ENCODE data around the gene SHISAL2B.
"Not testable (repeated sequence)": the region's sequence is repeated elsewhere in the genome, so short reads cannot be mapped to it uniquely, and the experiment has no call there.

Gene SHISAL2B

DNA sequence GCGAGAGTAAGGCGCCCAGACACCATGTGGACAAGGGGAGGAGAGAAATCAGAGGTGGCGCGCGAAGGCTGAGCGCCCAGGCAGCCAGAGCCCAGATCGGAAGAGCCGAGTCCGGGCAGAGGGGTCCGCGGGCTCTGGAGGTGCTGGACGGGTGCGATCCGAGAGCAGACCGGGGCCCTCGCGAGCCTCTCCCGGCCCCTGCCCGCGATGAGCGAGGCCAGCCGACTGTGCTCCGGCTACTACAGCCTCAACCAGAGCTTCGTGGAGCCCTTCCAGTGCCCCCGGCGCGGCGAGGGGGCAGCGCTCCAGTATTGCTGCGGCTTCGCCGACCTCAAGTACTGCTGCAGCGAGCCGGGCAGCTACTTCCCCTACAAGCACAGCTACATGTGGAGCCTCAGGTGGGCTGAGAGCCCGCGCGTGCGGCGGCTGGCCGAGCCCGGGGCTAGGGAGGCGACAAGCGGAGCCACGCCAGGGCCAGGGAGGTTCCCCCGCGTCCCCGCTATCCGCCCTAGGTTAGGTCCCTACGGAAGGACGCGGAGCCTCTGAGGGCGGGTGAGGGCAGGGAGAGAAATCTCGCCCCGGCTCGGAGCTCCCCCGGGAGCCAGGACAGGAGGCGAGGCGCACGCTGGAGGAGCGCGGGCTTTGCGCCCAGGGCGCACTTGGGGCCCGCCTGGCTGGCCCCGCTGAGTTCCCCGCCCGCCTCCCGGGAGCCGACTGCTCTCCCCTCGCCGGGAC, at the start of gene SHISAL2B:
Gene SHISAL2B, plus strand, starts transcription at position 87 of the 735 bp plus-strand sequence. Its CDS starts 121 bp downstream, at position 208.
- in situ Hi-C loops (cut with HindIII; ENCODE audit: low sequenced_read_pairs), result no loop called here

GRCh38 chr5:64644831-64645230, 45.5 kb upstream of the SHISAL2B start:
- in situ Hi-C loops (cut with HindIII; ENCODE audit: low sequenced_read_pairs), result no loop called here

GRCh38 chr5:64646169-64646568, 44.1 kb upstream of the SHISAL2B start:
- in situ Hi-C loops (cut with HindIII; ENCODE audit: low sequenced_read_pairs), result no loop called here

DNA sequence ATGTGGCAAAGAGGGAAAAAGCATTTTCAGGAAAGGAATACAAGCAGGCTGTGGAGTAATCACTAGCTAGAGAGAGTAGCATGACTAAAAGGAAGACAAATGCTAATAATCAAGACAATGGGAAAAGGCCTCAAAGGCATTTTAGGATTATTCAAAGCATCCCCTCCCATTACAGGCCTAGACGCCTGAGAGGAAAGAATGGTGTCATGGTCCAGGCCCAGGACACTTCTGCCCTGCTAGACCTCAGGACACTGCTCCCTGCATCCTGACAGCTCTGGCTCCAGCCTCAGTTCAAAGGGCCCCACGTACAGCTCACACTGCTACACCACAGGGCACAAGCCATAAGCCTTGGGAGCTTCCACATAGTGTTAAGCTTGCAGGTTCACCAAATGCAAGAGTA, 40.8 kb upstream of the SHISAL2B start:
- in situ Hi-C loops (cut with HindIII; ENCODE audit: low sequenced_read_pairs), result no loop called here

GRCh38 chr5:64653766-64654560, 36.3 kb upstream of the SHISAL2B start:
- in situ Hi-C loops (cut with HindIII; ENCODE audit: low sequenced_read_pairs), result no loop called here

DNA sequence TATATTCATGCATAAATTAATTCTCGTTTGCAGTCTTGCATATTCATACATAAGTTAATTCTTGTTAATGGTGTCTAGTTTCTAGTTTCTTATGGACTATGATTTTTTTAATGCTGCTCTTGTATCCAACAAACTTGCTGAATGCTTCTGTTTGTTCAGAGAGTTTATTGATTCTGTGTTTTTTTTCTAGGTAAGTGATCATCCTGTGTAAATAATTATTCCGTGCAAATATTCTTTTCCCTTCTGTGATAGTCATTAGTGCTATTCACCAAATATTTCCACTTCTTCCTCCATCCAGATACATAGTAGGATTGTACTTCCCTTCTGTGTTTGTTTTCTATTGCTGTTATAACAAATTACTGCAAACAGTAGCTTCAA, 35.8 kb upstream of the SHISAL2B start:
- in situ Hi-C loops (cut with HindIII; ENCODE audit: low sequenced_read_pairs), result no loop called here

DNA sequence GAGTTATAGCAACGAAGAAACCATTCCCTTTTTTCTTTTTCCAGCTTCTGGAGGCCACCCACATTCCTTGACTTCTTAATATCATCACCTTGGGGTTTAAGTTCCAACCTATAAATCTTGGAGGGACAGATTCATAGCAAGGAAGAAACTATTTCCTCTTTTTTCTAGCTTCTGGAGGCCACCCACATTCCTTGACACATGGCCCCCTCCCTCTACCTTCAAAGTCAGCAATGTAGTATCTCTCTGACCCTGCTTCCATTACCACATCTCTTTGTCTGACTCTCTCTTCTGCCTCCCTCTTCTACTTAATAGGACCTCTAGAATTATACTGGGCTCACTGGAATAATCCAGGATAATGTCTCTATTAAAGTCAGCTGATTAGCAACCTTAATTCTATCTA, 34.7 kb upstream of the SHISAL2B start:
- in situ Hi-C loops (cut with HindIII; ENCODE audit: low sequenced_read_pairs), result no loop called here

DNA sequence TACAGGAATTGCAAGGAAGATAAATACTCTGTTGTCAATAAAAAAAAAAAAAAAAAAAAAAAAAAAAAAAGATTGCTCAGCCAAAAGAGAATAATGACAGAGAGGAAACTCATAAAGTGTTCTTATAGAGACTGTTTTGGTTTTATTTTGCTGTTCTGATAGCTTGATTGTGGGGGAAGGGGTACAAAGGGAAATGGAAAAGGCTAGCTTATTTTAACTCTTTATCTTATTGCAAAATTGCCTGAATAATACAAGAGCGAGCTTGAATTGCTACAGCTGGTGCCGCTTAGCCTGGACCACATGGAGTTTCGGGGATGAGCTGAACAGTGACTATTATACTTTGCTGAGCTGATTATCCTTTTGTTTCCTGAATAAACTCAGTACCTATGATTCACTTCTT, 31.0 kb upstream of the SHISAL2B start:
- in situ Hi-C loops (cut with HindIII; ENCODE audit: low sequenced_read_pairs), result no loop called here

DNA sequence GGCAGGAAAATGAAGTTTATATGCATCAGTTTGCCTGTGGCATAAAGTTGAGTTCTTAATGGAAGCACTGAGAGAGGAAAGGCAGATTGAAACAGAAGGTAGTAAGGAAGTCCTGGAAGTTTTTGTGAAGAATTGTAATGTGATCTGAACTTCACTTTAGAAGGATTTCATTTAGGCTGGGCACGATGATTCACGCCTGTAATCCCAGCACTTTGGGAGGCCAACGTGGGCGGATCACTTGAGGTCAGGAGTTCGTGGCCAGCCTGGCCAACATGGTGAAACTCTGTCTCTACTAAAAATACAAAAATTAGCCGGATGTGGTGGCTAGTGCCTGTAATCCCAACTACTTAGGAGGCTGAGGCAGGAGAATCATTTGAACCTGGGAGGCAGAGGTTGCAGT, 27.1 kb upstream of the SHISAL2B start:
- in situ Hi-C loops (cut with HindIII; ENCODE audit: low sequenced_read_pairs), result not testable (repeated sequence)

- in situ Hi-C loops (cut with HindIII; ENCODE audit: low sequenced_read_pairs), result no loop called here
These were observed 25.1 kb upstream of the SHISAL2B start for GRCh38 chr5:64665243-64665642.

GRCh38 chr5:64666078-64666477, 24.2 kb upstream of the SHISAL2B start:
- in situ Hi-C loops (cut with HindIII; ENCODE audit: low sequenced_read_pairs), result no loop called here

- in situ Hi-C loops (cut with HindIII; ENCODE audit: low sequenced_read_pairs), result no loop called here
These were observed 23.2 kb upstream of the SHISAL2B start for GRCh38 chr5:64667068-64667467.

- in situ Hi-C loops (cut with HindIII; ENCODE audit: low sequenced_read_pairs), result no loop called here
These were observed 20.0 kb upstream of the SHISAL2B start for GRCh38 chr5:64670277-64670676.

- in situ Hi-C loops (cut with HindIII; ENCODE audit: low sequenced_read_pairs), result no loop called here
These were observed 18.6 kb upstream of the SHISAL2B start for GRCh38 chr5:64671678-64672077.

GRCh38 chr5:64678374-64678773, 11.9 kb upstream of the SHISAL2B start:
- in situ Hi-C loops (cut with HindIII; ENCODE audit: low sequenced_read_pairs), result no loop called here

DNA sequence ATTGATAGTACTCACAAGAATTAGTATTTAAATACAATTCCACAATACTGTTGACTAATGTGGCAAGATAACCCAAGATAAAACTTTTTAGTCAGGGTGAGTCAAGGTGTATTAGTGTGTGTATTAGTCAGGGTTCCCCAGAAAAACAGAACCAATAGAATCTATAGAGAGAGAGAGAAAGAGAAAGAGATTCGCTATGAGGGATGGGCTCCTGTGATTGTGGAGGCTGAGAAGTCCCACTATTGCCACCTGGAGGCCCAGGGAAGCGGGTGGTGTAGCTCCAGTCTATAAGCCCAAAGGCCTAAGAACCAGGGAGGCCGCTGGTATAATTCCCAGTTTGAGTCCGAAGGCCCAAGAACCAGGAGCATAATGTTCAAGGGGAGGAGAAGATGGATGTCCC, 10.0 kb upstream of the SHISAL2B start:
- in situ Hi-C loops (cut with HindIII; ENCODE audit: low sequenced_read_pairs), result no loop called here

DNA sequence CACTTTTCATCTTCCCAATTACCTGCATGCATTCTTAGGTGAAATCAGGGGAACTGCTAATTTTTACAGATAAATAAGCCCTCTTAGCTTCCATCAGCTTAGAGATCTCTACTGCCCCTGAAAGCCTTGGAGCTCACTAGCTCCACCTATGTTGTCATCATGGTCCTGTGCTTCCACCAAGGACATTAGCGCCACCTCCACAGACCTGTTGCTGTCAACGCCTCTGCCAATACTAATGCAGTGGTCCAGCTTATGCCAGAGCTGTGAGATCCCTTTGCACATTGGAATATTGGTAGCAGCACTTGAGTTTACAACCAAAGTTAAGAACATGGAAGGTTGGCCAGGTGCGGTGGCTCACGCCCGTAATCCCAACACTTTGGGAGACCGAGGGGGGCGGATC, 7.7 kb upstream of the SHISAL2B start:
- in situ Hi-C loops (cut with HindIII; ENCODE audit: low sequenced_read_pairs), result no loop called here

- in situ Hi-C loops (cut with HindIII; ENCODE audit: low sequenced_read_pairs), result no loop called here
These were observed 4.4 kb upstream of the SHISAL2B start for GRCh38 chr5:64685866-64686265.

- in situ Hi-C loops (cut with HindIII; ENCODE audit: low sequenced_read_pairs), result no loop called here
These were observed 1.9 kb upstream of the SHISAL2B start for GRCh38 chr5:64688391-64688790.

- in situ Hi-C loops (cut with HindIII; ENCODE audit: low sequenced_read_pairs), result no loop called here
These were observed 1.3 kb upstream of the SHISAL2B start for GRCh38 chr5:64688965-64689364.

DNA sequence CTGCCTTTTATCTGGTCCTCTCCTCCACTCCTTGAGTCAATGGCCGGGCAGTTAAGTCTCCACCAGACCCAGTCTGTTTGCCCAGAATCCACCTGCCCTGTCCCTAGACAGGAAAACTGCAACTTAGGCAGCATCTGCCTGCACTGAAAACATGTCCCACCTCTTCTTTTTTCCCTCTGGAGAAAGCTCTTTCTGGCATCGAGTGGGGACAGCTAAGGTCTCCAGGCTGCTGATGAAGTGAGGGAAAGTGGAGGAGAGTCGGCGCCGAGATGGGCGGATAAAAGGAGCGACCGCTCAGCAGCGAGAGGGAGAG, 243 bp upstream of the SHISAL2B start:
- in situ Hi-C loops (cut with HindIII; ENCODE audit: low sequenced_read_pairs), result no loop called here

GRCh38 chr5:64691291-64691690, 988 bp downstream of the SHISAL2B start:
- in situ Hi-C loops (cut with HindIII; ENCODE audit: low sequenced_read_pairs), result no loop called here

GRCh38 chr5:64693636-64694035, 3.3 kb downstream of the SHISAL2B start:
- in situ Hi-C loops (cut with HindIII; ENCODE audit: low sequenced_read_pairs), result no loop called here
